DOHH2 (cell line): ENCODE measurements around the gene ARNT2.

Experiments
- H3F3A ChIP-seq: fragments of 200-600 bp; sonication (generic), shearing (Covaris generic); 2 replicates; pipeline ENCODE4 v1.6.0; 2016; ENCODE audit warnings: antibody characterized with exemption, mild to moderate bottlenecking; ENCODE audit not compliant: control insufficient read depth, insufficient read depth
- H3K27ac ChIP-seq: fragments of 200-600 bp; sonication (generic); 2 replicates; pipeline ENCODE4 v1.5.1; 2014; ENCODE audit warnings: low read depth, mild to moderate bottlenecking, low read length, moderate library complexity
- H3K27me3 ChIP-seq: fragments of 200-600 bp; sonication (generic); 2 replicates; pipeline ENCODE4 v1.6.1; 2014; ENCODE audit warnings: mild to moderate bottlenecking, low read length, mixed read lengths; ENCODE audit not compliant: control insufficient read depth
- H3K36me3 ChIP-seq: fragments of 200-600 bp; sonication (generic); 2 replicates; pipeline ENCODE4 v1.6.1; 2014; ENCODE audit warnings: mild to moderate bottlenecking, low read length, moderate library complexity, mixed read lengths; ENCODE audit not compliant: control insufficient read depth
- H3K4me1 ChIP-seq: fragments of 200-600 bp; sonication (generic); 2 replicates; pipeline ENCODE4 v1.6.1; 2014; ENCODE audit warnings: mild to moderate bottlenecking, low read length, mixed read lengths; ENCODE audit not compliant: control insufficient read depth
- H3K4me2 ChIP-seq: fragments of 200-600 bp; sonication (generic); 2 replicates; pipeline ENCODE4 v1.6.0; 2014; ENCODE audit warnings: mild to moderate bottlenecking, low read length, moderate library complexity
- H3K4me3 ChIP-seq: fragments of 200-600 bp; sonication (generic); 2 replicates; pipeline ENCODE4 v1.5.1; 2014; ENCODE audit warnings: mild to moderate bottlenecking, low read length, mixed read lengths
- H3K79me2 ChIP-seq: fragments of 200-600 bp; sonication (generic); 2 replicates; pipeline ENCODE4 v1.6.1; 2014; ENCODE audit warnings: mild to moderate bottlenecking, low read length, mixed read lengths; ENCODE audit not compliant: control insufficient read depth
- H3K9me2 ChIP-seq: fragments of 200-600 bp; sonication (generic); replicated peaks from 2 replicates; pipeline ENCODE4 v1.6.1; 2014; ENCODE audit warnings: mild to moderate bottlenecking, low read length, mixed read lengths; ENCODE audit not compliant: control insufficient read depth
- H3K9me3 ChIP-seq: fragments of 200-600 bp; sonication (generic); 2 replicates; pipeline ENCODE4 v1.6.1; 2014; ENCODE audit warnings: antibody characterized with exemption, low read length, mixed read lengths; ENCODE audit not compliant: control insufficient read depth, insufficient read depth
- H4K20me1 ChIP-seq: fragments of 200-600 bp; sonication (generic); 2 replicates; pipeline ENCODE4 v1.6.0; 2014; ENCODE audit warnings: low read depth, mild to moderate bottlenecking, antibody characterized with exemption, low read length, moderate library complexity; ENCODE audit not compliant: control insufficient read depth, insufficient read depth
- EZH2phosphoT487 ChIP-seq: fragments of 200-600 bp; sonication (generic); IDR thresholded peaks from 2 replicates; pipeline ENCODE4 v1.6.1; 2017; ENCODE audit warnings: borderline replicate concordance, mild to moderate bottlenecking, antibody characterized with exemption, low read length, moderate library complexity, mixed read lengths
- TF ChIP-seq, protein P1 (sequence below): fragments of 200-600 bp; sonication (generic); IDR thresholded peaks from one replicate; pipeline ENCODE4 v1.5.1; 2014; ENCODE audit warnings: antibody characterized with exemption, mild to moderate bottlenecking, low read depth, low read length; ENCODE audit not compliant: poor library complexity, severe bottlenecking

The ARNT2 gene

DNA sequence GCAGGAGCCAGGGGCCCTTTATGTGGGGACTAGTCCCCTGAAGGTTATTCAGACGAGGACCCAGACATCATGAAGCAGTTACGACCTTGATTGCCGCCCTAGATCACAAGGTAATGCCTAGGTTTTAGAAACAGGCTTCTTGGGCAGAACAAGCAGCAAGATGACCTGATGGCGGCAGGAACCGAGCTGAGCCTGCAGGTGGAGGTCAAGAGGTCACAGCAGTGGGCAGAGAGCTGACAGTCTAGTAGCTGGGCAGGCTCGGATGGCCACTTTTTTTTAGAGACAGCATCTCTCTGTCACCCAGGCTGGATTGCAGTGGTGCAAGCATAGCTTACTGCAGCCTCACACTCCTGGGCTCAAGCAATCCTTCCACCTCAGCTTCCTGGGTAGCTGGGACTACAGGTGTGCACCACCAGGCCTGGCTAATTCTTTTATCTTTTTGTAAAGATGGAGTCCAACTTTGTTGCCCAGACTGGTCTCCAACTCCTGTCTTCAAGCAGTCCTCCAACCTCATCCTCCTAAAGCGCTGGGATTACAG lies 207.4 kb downstream of the ARNT2 start:
- no peaks in the 10 kb centered on the region for H3F3A ChIP-seq

GRCh38 chr15:80612118-80612823 lies 208.1 kb downstream of the ARNT2 start:
- Histone ChIP-seq H3F3A (no peaks in the 10 kb centered on the region), H3K4me2 (no peak overlapping the region), H3K27ac (no peak overlapping the region), H3K4me3 (no peak overlapping the region), H3K36me3 (no peaks in the 10 kb centered on the region), H3K27me3 (no peaks in the 10 kb centered on the region), H3K9me2 (no peaks in the 10 kb centered on the region), H3K4me1 (no peaks in the 10 kb centered on the region), H4K20me1 (no peaks in the 10 kb centered on the region), H3K9me3 (no peaks in the 10 kb centered on the region), H3K79me2 (no peaks in the 10 kb centered on the region)
- TF ChIP-seq, protein P1, sequence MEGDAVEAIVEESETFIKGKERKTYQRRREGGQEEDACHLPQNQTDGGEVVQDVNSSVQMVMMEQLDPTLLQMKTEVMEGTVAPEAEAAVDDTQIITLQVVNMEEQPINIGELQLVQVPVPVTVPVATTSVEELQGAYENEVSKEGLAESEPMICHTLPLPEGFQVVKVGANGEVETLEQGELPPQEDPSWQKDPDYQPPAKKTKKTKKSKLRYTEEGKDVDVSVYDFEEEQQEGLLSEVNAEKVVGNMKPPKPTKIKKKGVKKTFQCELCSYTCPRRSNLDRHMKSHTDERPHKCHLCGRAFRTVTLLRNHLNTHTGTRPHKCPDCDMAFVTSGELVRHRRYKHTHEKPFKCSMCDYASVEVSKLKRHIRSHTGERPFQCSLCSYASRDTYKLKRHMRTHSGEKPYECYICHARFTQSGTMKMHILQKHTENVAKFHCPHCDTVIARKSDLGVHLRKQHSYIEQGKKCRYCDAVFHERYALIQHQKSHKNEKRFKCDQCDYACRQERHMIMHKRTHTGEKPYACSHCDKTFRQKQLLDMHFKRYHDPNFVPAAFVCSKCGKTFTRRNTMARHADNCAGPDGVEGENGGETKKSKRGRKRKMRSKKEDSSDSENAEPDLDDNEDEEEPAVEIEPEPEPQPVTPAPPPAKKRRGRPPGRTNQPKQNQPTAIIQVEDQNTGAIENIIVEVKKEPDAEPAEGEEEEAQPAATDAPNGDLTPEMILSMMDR: no peak
- TF ChIP-seq EZH2phosphoT487: no peak

More for the DNA sequence above, 207.4 kb downstream of the ARNT2 start:
- H3K9me3 ChIP-seq: no peaks in the 10 kb centered on the region
- no peak overlapping the region for H3K4me2 ChIP-seq
- H3K9me2 ChIP-seq: no peaks in the 10 kb centered on the region
- no peaks in the 10 kb centered on the region for H4K20me1 ChIP-seq
- no peaks in the 10 kb centered on the region for H3K36me3 ChIP-seq
- H3K27me3 ChIP-seq: no peaks in the 10 kb centered on the region
- H3K4me3 ChIP-seq: no peak overlapping the region
- H3K27ac ChIP-seq: no peak overlapping the region
- TF ChIP-seq EZH2phosphoT487: no peak
- TF ChIP-seq, protein P1: no peak
- H3K79me2 ChIP-seq: no peaks in the 10 kb centered on the region
- no peaks in the 10 kb centered on the region for H3K4me1 ChIP-seq

DNA sequence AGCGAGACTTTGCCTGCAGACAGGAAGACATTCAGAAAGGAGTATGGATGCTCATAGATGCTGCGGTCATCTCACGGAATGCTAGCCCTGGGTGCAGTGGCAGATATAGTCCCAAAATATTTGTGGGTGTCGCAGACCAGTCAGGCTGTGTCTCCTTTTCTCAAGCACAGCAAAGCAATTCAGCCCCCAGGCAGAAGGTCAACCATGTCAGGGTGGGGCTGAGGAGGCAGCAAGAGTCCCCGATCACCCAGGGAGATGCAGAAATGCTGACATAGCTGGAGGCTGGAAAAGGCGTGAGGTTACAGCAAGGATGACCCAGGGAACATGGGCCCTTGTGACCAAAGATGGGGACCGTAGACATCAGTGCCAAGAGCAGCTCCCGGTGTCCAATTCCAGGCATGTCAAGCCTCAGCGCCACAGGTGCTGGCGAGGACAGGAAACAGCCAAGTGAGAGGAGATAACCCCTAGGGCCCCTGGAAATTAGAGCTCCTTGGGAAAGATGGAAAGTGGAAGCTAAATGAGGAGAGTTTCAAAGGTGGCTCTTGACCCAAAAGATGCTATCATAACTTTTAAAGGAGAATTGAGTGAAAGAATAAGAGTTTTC lies 209.7 kb downstream of the ARNT2 start:
- Histone ChIP-seq H3K27me3 (no peaks in the 10 kb centered on the region), H3K9me3 (no peaks in the 10 kb centered on the region), H3K27ac (no peak overlapping the region), H3K9me2 (no peaks in the 10 kb centered on the region), H3K79me2 (no peaks in the 10 kb centered on the region), H3K4me3 (no peak overlapping the region), H3K36me3 (no peaks in the 10 kb centered on the region), H3K4me1 (no peaks in the 10 kb centered on the region), H3K4me2 (no peak overlapping the region), H4K20me1 (no peaks in the 10 kb centered on the region), H3F3A (no peaks in the 10 kb centered on the region)
- no peak for TF ChIP-seq EZH2phosphoT487
- TF ChIP-seq, protein P1: no peak
